GM19455 (cell line): ENCODE results near the gene AGBL1.
"Not testable (repeated sequence)": the region's sequence is repeated elsewhere in the genome, so short reads cannot be mapped to it uniquely, and the experiment has no call there.

Experiments used
- ATAC-seq: cut with Tn5 transposase; IDR thresholded peaks from one replicate; pipeline ENCODE4 v1.9.1; 2021; ENCODE audit not compliant: unreplicated experiment

The AGBL1 gene

DNA sequence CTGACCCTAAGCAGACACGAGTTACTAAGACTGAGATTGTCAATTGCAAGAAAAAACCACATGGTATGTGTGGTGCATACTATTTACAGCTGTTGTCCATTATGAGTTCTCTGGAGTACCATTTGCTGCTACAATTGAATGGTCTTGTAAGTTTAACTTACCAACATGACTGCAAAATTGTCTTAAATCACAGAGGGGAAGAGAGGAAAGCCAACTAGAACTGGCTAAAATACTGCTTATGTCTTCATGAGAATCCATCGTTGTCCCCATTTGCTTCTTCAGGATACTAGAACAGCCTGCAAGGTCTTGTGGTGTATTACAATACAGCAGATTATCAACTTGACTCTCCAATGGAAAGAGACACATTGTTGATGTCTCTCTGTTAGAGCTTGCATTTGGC, 313.2 kb downstream of the AGBL1 start:
- no peak for ATAC-seq

DNA sequence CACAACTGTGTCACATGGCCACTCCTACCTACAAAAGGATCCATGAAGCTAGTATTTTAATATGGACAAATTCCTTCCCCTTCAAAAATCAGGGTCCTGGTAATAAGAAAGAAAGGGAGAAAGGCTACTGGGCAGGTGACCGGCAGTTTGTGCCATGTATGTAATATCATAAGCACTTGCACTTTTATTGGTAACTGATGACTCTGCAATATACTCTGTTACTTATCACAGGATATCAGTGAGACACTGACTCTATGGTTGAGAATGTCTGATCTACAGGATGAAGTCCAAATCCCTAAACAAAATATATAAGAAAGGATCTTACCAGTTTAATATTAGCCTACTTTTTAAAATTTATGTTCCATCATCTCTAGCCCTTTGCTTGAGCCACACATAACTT, 315.2 kb downstream of the AGBL1 start:
- ATAC-seq, result no peak

DNA sequence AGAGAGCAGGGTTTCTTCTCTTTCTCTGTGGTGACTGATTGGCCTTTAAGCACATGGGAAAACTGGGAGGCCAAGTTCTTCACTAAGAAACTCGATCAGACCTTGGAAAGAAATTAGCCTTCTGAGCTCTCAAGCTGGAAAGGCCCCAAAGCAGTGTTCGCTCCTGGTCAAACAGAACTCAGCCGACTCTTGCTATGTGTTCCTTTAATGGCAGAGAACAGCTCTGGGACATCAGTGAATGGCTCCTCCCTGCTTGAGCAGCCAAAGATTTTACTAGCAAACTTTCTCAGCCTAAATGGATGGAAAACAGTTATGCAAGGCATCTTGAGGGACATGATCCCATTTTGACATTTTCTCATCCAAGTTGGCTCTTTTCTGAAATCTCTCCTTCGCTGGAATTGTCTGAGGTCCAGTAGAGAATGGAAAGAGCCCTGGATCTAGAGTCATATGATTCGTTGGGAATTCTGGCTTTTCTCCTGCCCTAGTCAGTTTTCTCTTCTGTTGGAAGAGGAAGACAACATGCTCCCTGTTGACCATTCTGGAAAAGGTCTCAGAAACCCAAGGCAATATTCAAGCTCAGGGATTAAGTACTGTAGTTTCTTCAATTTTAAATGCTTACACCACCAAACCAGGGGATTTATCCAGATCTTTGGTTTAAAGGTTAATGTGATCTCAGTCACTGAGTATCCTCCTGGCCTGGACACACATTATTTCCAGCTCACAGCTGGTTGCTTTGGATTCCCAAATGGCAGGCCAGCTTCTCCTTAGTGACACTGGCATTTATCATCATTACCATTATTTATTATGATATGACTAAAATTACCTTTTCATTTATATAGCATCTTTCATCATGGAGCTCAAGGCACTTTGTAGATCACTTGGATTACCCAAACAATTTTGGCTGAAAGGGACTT, 319.6 kb downstream of the AGBL1 start:
- no peak for ATAC-seq

DNA sequence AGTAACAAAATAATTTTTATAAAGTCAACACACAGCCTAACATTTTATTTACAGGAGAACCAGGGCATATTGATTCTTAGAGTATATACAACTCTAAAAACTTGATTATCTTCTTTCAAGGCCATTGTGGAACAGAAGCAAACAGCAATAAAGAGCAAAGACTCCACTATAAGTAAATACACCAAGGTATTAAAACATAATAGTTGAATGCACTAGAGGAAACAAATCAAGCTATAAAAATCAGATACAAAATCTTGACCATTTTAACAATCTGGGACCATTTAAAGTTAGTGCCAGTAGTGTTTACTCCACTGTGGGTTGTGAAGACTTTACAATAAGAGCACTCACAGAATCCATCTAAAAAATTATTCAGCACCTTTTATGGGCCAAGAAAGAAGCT, 323.6 kb downstream of the AGBL1 start:
- ATAC-seq, result no peak

DNA sequence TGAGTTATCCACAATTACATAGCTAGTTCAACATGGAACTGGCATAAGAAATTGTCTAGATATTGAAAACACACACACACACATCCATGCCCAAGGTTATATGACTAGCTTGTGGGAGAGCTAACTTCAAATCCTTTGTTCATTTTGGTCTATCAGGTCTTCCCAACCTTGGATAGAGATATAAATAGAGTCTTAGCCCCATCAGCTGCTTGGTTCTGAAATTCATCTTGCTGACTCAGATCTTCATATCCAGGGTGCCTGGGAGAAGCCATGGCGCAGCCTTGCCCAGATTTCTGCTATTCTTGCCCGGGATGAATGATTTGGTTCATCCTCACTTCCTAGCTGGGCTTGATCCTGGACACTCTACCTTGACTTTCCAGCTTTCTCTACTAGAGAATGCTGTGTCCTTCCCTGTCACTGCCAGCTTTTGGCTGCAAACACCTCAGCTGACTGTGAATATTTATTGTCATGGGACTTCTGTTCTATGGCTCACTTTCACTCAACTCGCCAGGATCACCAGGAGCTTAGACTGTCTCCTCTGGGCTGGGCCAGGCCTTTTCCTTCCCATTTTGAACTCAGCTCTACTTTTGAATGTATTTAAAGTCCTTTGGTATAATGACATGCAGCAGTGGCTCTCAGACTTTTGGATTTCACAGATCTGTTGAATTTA, 324.4 kb downstream of the AGBL1 start:
- ATAC-seq, result no peak

DNA sequence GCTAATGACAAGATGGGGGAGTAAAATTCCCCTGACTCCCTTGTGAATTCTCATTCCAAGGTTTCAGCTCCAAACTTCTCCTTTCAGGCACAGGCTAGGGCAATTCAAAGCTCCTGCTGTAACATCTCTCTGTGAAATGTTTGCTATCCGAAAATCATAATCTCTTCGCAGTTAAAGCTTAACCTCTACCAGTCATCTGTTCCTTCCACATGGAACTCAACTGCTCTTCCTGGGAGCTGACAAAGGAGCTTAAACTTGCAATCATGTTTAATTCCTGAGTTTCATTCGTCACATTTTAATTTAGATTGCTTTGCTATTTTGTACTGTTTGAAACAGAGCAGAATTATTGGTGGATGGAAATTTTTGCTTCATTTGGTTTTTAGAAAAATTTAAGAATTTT, 328.6 kb downstream of the AGBL1 start:
- no peak for ATAC-seq

DNA sequence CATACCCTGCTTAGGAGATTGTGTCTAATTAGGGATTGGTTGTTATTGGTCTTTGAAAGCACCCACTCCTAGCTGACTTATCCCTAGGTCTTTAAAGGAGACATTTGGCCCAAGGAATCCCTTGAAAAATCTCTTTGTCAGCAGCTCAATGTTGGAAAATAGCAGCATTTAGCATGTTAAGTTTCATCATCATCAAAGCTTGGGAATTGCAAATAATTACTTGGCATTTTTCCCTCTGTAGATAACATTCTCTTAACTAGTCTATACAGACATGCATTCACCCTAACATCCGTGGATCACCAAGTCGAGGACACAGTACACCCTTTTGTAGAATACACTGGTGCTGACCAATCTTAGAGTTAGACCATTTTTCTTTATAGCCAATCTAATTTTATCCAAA, 332.2 kb downstream of the AGBL1 start:
- ATAC-seq, result no peak

DNA sequence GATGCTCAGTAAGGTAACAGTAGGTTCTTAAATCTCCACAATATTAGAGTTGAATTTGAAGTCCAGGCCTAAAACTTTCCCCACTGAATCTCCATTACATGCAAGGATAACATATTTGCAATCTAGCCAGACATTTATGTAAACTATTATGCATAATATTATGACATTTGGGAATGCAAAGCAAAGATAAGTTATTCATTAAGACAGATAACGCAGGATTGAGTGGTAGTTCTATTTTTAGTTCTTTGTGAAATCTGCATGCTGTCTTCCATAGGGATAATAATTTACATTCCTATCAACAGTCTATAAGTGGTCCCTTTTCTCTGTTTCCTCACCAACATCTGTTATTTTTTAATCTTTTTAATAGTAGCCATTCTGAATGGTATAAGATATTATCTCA, 333.5 kb downstream of the AGBL1 start:
- ATAC-seq, result no peak

DNA sequence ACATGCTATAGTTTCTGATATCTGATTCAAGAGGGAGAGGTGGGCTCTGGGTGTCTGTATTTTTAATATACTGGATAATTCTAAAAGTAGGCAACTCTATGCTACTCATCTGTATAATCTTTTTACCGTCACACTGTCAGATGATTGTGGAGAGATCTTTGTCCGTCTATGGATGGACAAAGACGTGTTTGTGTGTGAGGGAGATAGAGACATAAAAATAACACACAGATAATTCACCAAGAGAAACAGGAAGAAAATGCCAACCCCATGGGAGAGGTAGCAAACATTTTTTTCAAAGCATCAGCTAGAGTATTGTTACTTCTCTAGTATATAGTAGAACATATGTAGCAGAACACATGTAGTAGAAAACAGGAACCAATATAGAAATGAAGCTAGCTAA, 346.1 kb downstream of the AGBL1 start:
- ATAC-seq, result no peak

DNA sequence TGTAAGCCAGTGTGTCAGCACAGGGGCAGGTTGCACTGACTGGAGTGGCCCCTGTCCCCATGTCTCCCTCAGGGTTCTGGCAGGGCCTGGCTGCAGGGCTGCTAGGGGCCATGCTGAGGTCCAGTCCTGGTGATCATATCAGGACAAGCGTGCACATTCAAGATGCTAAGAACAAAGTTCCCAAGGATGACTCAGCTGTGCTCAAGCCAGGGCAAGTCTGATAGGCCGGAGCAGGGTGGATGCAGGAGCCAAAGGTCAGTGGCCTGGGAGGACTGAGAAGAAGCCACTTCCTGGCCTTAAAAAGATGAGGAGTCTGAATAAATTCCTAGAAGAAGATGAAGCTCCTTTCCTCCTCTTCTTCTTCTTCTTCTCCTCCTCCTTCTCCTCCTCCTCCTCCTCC, 353.2 kb downstream of the AGBL1 start:
- ATAC-seq, result no peak

DNA sequence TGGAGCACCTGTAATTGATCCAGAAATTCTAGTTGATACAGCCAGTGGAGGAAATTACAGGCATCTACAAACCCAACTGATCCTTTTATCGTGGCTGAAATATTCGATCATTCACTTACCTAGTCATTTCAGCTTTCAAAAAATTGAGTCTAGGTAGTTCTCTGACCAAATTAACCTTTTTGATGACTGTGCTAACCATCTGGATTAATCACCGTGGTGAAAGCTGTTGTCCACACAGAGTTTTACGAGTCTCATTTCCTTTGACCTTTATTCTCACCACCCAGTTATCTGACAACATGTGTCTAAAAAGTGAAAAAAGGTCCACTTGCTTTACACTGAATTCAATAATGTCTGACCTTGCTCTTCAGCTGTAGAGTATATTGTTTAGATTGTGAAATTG, 354.3 kb downstream of the AGBL1 start:
- ATAC-seq, result no peak

DNA sequence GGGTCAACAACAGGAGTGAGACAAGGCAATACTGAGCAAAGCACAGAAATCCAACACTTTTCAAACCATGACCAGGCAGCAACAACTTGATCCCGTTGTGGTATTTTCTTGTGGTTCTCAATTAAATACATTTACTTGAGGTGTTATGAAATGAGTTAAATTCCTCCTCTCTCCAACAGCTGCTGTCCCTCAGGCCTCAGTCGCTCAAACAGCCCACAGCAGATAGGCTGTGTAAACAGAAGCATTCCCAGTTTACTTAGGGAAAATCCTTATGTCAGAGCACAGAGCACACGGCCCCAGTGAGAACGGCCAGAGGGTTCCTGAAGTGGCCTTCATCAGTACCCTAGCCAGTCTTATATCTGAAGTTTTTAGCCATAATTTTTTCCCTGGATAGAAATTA, 359.9 kb downstream of the AGBL1 start:
- ATAC-seq, result no peak

DNA sequence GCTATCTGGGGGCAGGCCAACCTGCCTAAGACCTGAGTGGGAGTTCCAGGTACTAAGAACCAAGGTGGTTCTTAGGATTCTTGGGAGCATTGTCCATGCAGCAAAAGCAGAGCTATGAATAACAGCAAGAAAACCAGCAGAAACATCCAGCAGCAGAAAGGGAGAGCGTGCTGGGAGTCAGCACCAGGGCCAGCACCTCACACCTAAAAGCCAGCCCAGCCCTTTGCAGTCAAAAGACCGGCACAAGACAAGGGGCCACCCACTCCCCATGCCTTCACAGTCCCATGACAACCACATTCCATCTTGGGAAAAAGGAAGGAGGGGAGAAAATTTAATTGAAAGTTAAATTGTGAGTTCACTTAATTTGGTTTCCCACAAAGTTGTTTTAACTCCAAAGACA, 364.9 kb downstream of the AGBL1 start:
- no peak for ATAC-seq

DNA sequence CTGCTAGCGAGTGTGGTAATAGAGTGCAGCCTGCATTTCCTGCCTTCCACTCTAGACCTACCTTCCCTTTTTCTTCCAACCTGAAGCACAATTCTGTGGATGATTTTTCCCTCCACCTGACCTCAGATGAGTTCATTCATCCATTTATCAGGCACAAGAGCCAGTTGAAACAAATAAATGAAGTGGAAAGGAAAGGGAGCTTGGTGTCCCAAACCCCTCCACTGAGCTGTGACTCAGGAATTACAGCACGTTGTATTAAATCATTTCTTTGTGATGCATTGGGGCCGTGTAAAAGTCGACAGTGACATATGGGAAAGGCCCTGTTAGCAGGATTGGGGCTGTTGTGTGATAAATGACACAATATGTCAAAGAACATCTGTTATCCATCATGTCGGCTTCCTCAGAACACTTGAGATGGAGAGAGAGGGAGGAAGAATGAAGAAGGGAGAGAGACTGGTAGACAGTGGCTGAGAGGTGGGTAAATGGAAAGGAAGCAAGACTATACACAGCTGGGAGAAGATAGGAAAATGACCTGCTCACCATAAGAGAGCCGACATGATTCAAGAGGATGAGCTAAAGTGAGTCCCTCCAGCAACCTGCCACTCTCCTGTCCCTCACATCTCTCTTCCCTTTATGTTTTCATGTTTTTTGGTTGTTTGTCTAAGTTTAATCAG, 366.0 kb downstream of the AGBL1 start:
- no peak for ATAC-seq

DNA sequence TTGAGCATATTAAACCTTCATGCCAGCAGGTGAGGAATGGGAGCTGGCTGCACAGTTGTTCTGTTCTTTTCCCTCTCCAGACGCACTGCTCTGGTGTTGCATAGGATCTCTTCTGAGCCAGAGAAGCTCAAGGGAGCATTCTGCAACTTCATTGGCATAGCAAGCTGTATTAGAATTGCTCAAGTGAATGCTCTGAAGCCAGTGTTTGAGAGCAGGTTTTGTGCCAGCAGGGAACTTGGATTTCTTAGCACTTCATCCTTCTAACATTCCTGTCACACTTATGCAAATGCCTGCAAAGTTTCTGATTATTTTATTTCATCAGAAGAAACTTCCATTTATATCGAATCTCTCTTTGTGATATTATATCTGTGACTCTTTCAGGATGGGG, 366.6 kb downstream of the AGBL1 start:
- ATAC-seq, result no peak

DNA sequence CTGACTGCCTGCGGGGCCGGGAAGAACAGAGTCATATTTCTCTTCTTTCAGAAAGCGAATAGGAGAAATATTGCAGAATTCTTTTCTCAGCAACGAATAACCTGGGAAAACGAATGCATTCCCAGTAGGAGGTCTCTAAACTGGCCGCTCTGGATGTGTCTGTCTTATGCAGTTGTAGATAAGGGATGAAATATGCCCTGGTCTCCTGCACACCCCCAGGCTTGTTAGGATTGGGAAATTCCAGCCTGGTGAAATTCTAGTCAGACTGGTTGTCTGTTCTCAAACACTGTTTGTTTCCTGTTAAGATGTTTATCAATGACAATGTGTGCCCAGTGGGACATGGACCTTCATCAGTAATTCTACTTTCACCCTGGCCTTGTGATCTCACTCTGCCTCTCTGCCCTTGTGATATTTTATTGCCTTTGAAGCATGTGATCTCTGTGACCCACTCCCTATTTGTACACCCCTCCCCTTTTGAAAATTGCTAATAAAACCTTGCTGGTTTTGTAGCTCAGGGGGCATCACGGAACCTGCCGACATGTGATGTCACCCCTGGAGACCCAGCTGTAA, 385.9 kb downstream of the AGBL1 start:
- not testable (repeated sequence) for ATAC-seq

DNA sequence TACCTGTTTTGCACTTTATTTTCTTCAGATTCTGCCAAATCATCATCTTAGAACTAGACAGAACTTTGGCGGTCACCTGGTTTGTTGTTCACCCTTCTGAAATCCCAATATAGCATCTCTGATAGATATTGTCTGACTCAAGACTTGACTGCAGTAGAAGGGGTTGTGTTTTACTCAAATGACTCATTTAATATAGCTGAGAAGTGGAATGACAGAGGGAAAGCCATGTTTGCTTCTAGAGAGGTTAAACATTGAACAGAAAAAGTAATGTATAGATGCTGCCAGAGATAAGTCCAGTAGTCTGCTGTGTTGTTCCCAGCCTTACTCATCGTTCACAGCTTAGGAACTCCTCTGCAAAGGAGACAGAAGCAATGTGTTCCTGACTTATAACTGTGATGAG, 402.0 kb downstream of the AGBL1 start:
- no peak for ATAC-seq

DNA sequence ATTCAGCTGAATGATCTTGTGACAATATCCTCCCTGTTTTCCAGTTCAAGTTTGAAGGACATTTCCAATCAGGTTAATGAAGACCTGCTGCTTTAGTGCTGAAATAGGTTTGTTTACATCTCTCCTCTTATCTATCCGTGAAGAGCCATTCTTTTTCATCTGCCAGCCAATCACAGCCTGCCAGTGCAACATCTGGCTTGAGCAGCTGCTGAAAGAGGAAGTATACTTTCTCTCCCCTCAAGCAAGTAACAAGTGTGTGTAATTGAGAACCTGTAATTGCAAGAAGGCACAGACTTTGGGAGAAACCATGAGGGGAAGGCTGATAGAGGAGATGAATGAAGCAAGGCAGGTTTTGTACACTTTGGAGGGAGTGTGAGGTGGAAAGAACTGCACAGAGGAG, 404.3 kb downstream of the AGBL1 start:
- ATAC-seq, result no peak

DNA sequence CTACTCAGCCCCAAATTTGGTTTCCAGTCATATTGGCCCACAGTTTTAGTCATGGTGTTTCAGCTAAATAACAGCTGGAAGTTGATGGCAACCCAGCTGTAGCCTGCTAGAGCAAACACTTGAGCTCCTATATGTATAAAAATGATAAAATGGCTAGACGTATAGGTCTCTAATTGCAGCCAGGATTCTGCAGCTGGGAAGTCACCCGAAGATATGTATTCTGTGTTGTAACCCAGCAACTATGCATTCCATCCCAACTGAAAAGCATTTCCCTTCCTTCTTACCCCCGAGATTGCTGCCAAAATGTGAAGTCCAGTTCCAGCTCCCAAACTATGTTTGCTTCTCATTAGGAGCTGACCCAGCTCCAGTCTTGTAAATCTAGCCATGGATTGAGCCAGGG, 408.4 kb downstream of the AGBL1 start:
- ATAC-seq, result no peak

DNA sequence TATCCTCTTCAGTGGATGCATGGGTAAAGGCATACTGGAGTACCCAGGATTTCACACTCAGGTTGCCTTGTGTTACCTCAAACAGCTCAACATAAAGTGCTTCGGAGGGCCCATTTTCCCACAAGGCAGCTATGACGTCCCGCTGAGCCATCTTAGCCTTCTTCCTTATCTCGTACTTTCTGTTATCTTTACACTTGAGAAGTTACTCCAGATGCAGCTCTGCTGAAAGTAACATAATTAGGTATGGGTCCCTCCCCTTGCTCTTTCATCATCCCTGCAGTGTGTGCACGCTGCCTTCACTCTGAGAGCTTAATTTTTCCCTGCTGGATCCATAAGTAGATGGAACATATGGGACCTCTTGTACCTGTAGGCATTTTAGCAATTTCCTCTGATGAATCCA, 410.3 kb downstream of the AGBL1 start:
- no peak for ATAC-seq

DNA sequence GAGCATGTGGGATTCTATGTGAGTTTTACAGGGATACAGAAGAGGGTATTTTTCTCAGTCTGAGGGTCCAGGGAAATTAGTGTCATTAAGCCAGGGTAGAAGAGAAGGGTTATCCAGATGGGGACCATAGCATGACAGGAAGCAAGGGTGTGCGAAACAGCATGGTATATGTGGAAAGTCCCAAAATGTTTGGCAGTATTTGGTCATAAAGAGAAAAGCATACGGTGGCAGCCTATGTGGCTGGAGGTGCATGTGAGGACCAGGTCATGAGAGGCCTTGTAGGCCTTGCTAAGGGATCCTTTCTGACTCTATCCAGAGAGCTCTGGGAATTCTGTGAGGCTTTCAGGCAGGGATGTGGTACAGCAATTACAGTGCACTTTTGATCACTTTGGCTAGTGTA, 411.4 kb downstream of the AGBL1 start:
- ATAC-seq, result no peak

DNA sequence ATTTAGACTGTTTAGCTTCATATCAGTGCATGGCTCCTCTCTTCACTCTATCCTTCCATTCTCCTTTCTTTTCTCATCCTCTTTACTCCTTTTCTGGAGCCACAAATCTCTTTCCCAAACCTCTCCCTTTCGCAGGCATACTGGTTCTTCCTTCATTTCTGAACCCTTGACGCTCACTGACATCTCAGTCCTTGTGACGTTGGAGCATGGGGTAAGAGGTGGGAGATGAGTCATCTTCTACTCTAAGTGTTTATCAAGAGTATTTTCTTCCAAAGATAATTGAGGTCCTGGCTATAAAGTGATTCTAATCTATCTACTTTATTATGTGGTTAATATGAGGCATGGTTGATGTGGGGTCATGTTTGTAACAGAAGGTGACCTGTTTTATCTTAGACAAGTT, 414.2 kb downstream of the AGBL1 start:
- no peak for ATAC-seq
